K562 (cell line): ENCODE measurements around the gene ERMARD. TPM values are rescaled to one million over a fixed set of nuclear protein-coding genes. Genes with fewer than 3 reads are reported as not detected.

Source experiments
- CUX1 ChIP-seq: fragments of 200-800 bp; sonication (Bioruptor generic); IDR thresholded peaks from 2 replicates; pipeline ENCODE4 v1.6.1; 2016; ENCODE audit warnings: missing genetic modification characterization, missing compliant biosample characterization
- EHMT2 ChIP-seq: fragments of 450-650 bp; IDR thresholded peaks from 2 replicates; pipeline ENCODE4 v1.6.1; 2018; ENCODE audit warnings: antibody characterized with exemption
- HNRNPLL ChIP-seq: fragments of 200-400 bp; formaldehyde crosslinking; IDR thresholded peaks from 2 replicates; pipeline ENCODE4 v1.6.1; 2017; ENCODE audit warnings: low read length, low read depth, mild to moderate bottlenecking; ENCODE audit not compliant: poor library complexity, severe bottlenecking
- MEIS2 ChIP-seq: fragments of 450-650 bp; IDR thresholded peaks from 2 replicates; pipeline ENCODE4 v1.6.1; 2014; ENCODE audit warnings: mild to moderate bottlenecking; ENCODE audit not compliant: partially characterized antibody
- NCOA1 ChIP-seq: fragments of 450-650 bp; IDR thresholded peaks from 2 replicates; pipeline ENCODE4 v1.6.1; 2016; ENCODE audit warnings: low read depth
- PHF21A ChIP-seq: fragments of 450-650 bp; IDR thresholded peaks from 2 replicates; pipeline ENCODE4 v1.6.1; 2017; ENCODE audit warnings: low read depth, borderline replicate concordance
- PTTG1 ChIP-seq: fragments of 450-650 bp; IDR thresholded peaks from 2 replicates; pipeline ENCODE4 v1.6.1; 2016; ENCODE audit warnings: low read depth, mild to moderate bottlenecking, missing genetic modification characterization, missing compliant biosample characterization
- REST ChIP-seq, 2 experiments: fragments of 450-650 bp; formaldehyde crosslinking in 1 of 2; IDR thresholded peaks; 2 replicates each; pipeline versions ENCODE4 v1.4.0 to v1.6.1; 2014 to 2020; ENCODE audit warnings: mild to moderate bottlenecking in 2 of 2, borderline replicate concordance in 1 of 2, low read depth in 1 of 2
- SAFB ChIP-seq: fragments of 200-400 bp; formaldehyde crosslinking; IDR thresholded peaks from 2 replicates; pipeline ENCODE4 v1.6.1; 2017; ENCODE audit warnings: low read depth, low read length, borderline replicate concordance
- SETDB1 ChIP-seq: IDR thresholded peaks from one replicate; pipeline ENCODE4 v1.6.1; 2012; ENCODE audit warnings: low read length, control low read depth, inconsistent platforms
- TCF3 ChIP-seq: sonication (generic); formaldehyde crosslinking; IDR thresholded peaks from 2 replicates; pipeline ENCODE4 v1.4.0; 2020; ENCODE audit warnings: mild to moderate bottlenecking, missing genetic modification reagents
- TFAM ChIP-seq: fragments of 250-450 bp; sonication (Bioruptor Pico); conservative IDR thresholded peaks from 2 replicates; pipeline ENCODE4 v1.5.0; 2021; ENCODE audit warnings: mild to moderate bottlenecking, moderate library complexity
- ZC3H11A ChIP-seq: IDR thresholded peaks from 2 replicates; pipeline ENCODE4 v1.6.1; 2012; ENCODE audit warnings: low read depth, low read length, improper control_type of control experiment
- ZNF445 ChIP-seq: fragments of 250-450 bp; sonication (Bioruptor Pico); IDR thresholded peaks from 2 replicates; pipeline ENCODE4 v1.4.0; 2020; ENCODE audit warnings: low read depth, mild to moderate bottlenecking, moderate library complexity
- polyA plus RNA-seq, 8 experiments: library from polyadenylated mRNA; depleted of rRNA in 4 of 8; stranded (reverse) in 5 of 8; unstranded in 3 of 8; fragments of >200 nt; fragmentation: Nextera tagmentation in 2 of 8; fragmentation: Illumina TruSeq in 1 of 8; extraction: Ambion mirVana in 2 of 8; extraction: Trizol in 1 of 8; gene quantifications; 2 replicates each; pipeline versions ENCODE4 v1.2.1 to v1.2.3, GENCODE V29; 2011 to 2014; ENCODE audit warnings: inconsistent platforms in 1 of 8, missing spikeins in 1 of 8
- total RNA-seq, 7 experiments: library from RNA; depleted of rRNA in 6 of 7; stranded (reverse); fragments of >200 nt in 6 of 7; fragmentation: Illumina TruSeq in 2 of 7; extraction: Trizol in 2 of 7; gene quantifications; 2 replicates each; pipeline versions ENCODE4 v1.2.1 to v1.2.3, GENCODE V29; 2011 to 2021; ENCODE audit warnings: low replicate concordance in 1 of 7

Gene ERMARD
- total and polyA plus RNA-seq, 9 of the 15 experiments (the other 6 are each of a cell fraction or from before 2014, with no cell fraction given) = 14.5 to 68.6 (median 27.7) TPM

GRCh38 chr6:169766921-169767736 is 15.7 kb downstream of the ERMARD start (continued):
- TF ChIP-seq TCF3 (CRISPR knock-in tag) (no peak), HNRNPLL (no peak), PTTG1 (tag) (no peak), ZC3H11A (no peak), ZNF445 (CRISPR knock-in tag) (no peak), MEIS2 (no peak), TFAM (CRISPR knock-in tag) (no peak), NCOA1 (no peak), SAFB (no peak), CUX1 (CRISPR knock-in tag) (no peak), EHMT2 (no peak), REST (IDR thresholded peaks at IDR 0.05; ENCODE audit: borderline replicate concordance) (no peak), REST (CRISPR knock-in tag; IDR thresholded peaks at IDR 0.05; ENCODE audit: low read depth) (no peak), SETDB1 (no peak), PHF21A (no peak)
